Stimulated activated CD8-positive, alpha-beta memory T cell treated with anti-CD3 and anti-CD28 coated beads, Interleukin-15, amount 100 ng/mL, for 24 hours (primary cell): ENCODE results near the gene SH3BP5.

Experiments
- DNase-seq: peaks from one replicate; pipeline ENCODE4 v3.0.0-alpha.2; 2020; ENCODE audit warnings: low read depth

SH3BP5 gene

DNA sequence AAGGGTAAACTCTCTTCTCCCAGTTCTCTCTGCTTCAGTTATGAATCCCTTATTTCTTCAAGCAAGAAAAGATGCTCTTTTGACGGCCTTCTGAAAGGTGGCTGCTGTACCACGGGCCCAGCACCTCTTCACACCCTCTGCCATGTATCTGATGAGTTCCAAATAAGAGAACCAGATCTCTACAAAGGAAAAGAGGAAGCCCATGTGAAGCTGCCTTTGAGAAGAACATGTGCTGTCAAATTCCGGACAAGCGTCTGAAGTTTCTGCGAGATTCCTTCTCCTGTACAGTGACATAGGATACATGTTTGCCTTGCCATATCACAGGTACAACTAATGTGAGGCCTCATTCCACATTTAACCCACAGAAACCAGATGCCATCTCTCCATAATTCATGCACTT lies 59.2 kb downstream of the SH3BP5 start:
- DNase-seq = no peak

DNA sequence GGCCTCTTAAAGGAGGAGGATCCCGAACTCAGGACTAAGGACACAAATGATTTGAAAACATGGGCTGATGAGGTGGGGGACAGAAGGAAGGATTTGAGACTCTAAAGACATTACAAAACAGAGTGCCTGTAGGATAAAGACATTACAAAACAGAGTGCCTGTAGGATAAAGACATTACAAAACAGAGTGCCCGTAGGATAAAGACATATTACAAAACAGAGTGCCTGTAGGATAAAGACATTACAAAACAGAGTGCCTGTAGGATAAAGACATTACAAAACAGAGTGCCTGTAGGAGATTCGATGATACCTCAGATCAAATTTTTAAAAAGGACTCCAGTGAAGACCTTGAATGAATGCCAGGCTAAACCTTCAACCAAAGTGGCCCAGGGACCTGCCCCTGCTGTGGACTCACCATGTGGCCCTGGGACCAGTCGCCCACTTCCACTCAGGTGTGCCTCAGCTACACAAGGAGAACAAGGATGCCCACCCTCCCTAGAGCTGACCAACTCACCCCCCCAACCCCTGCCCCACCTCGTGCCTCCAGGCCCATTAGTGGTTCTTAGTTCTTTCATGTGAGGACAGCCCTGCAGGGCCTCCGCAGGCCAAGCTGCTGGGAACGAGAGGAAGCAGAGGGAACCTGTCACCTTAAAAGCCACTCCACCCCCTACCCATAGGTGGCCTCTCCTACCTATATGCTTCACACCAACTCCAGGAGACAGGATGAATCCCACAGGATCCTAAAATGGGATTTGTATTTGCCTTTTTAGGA lies 59.8 kb downstream of the SH3BP5 start:
- no peak for DNase-seq

DNA sequence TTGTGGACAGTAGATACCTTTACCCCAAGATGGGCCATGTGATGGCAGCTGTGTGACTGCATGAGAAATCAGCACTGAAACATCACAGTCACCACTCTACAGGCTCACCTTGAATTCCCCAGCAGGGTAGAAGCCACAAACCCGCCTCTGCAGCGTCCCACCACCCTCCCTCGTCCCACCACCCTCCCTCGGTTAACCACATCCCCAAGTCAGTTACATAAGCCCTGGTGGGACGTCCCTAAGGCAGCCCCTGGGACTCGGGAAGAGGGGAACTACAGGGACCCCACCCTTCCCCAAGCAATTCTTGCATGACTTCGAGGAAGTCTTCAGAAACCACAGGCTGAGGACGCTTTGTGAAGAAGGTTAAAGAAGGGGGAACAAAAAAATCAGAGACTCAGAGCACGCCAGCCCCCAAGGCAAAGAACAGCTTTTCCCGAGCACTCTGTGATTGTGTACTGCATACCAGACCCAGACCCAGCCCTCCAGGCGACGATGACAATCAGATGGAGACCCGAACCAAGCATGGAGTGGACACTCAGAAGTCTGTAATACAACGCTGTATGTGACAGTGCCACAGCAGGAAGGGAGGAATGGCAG lies 60.5 kb downstream of the SH3BP5 start:
- DNase-seq = peak; percentile 44

DNA sequence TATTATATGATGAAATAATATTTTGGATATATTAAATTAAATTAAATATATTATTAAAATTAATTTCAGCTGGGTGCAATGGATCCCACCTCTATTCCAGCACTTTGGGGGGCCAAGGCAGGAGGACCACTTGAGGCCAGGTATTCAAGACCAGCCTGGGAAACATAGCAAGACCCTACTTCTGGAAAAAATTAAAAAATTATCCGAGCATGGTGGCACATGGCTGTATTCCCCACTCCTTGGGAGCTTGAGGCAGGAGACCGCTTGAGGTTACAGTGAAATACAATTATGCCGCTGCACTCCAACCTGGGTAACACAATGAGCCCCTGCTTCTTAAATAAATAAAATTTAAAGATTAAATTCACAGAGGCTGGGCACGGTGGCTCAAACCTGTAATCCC lies 61.4 kb downstream of the SH3BP5 start:
- DNase-seq = no peak

DNA sequence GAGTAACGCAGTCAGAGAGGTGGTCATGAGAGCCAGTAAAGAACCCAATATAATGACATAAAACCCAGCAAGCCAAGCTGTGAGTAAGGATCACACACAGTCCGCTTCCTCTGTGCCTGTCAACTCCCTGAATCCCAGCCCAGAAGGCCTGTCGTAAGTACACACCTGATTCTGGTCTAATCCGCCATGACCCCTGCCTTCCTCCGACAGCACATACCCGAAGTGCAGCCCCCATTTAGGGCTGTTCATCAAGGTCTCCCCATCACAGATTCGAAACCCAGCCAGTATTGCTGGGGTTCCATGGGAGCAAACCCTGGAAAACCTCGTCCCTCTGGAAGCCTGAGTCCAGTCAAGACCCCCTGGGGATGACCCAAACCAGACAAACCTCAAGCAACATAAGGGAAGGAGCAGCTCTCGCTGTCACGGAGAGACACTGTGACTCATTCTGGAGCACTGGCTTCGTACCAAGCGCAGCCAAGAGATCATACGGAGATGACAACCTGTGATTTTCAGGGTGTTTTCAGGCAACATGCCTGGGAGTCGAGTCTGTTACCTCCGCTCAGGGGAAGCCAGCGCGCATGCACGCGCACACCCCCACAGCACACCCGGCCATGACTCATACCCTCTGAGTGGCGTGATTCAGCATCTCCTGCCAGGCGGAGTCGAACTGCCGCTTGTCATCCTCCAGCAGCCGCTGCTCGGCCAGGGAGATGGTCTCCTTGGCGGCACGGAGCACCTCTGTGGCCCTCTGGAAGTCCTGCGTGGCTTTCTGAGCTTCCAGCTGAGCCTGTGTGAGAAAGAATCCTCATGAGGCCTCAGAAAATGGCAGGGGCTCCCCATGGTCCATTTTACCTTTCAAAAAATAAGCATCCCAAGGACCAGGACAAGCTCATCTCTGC lies 63.0 kb downstream of the SH3BP5 start:
- DNase-seq = peak; percentile 56

DNA sequence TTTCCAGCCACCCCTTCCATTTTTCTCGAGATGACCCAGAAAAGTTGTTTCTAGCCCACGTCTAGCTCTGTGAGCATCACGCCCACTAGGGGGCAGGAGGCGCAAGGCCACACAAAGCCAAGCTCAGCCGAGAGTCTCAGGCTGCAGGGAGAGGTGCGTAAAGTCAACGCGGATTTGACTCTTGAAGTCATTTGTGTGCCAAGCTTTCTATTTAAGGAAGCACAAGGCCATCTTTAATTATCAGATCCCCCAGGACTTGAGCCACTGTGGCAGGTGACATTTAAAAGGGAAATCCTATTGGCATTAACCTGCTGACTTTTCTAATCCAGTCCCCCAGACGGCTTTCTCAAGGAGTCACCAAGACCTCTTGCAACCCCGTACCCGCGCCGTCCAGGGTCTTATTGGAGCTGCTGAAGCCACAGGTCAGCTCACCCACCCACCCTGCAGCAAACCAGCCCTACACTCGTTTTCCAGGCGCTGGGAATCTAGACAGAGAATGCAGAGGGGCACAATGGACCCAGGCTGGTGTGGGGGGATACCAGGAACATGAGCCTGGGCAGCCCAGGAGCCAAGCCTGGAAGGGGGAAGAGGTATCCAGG lies 64.3 kb downstream of the SH3BP5 start:
- peak; percentile 56 for DNase-seq

DNA sequence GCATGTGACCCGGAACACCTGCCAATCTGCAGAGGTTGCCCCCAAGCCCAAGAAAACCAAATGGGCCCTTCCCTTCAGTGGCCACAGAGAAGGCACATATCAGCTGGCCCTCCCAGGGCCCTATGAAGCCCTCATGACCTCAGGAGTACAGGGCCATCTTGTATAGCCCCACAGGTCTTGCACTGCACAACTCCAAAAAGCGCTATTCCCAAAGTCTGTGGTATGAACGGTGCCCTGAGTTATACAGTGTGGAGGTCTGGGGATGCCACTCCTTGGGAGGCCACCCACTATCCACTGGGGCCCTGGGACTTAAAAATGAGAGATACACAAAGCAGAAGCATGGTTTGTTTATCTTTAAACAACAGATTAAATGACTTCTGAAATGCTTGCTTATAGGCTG lies 64.9 kb downstream of the SH3BP5 start:
- DNase-seq = no peak

DNA sequence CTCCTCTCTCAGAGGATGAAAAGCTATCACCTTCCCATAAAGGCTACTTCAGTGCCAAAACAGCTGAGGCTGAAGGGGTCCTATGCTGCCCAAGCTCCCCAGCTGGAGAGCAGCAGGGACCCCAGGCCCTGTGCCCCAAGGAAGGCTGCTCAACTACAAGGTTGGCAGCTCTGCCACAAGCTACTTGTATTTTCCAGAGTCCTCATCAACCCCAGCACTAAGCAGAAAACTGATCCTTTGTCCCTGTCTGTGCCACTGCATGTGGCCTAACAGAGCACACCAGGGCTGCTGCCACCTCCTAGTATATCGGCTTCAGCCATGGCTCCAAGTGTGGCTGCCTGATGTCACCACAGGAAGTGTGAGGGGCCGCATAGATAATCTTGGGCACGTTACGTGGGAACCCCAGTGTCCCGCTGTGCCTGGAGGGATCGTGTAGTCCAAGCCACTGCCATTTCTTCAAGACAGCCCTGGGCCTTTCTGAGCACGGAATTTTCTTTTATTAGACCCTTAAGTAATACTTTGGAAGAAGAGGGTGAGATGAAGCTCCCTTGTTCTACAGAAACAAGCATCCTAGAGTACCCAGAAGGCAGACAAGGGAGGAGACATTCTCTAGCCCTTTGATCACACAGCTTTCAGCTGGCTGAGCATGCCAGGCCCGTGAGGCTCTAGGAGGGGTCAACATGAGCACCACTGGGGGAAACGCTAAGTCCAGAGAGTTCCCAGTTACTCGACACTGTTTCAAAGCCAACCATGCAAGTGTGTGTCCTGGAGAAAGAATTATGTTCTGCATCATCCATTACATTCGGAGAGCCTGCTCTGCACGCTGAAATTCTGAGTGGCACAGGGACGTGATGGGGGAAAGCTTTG lies 65.6 kb downstream of the SH3BP5 start:
- no peak for DNase-seq

DNA sequence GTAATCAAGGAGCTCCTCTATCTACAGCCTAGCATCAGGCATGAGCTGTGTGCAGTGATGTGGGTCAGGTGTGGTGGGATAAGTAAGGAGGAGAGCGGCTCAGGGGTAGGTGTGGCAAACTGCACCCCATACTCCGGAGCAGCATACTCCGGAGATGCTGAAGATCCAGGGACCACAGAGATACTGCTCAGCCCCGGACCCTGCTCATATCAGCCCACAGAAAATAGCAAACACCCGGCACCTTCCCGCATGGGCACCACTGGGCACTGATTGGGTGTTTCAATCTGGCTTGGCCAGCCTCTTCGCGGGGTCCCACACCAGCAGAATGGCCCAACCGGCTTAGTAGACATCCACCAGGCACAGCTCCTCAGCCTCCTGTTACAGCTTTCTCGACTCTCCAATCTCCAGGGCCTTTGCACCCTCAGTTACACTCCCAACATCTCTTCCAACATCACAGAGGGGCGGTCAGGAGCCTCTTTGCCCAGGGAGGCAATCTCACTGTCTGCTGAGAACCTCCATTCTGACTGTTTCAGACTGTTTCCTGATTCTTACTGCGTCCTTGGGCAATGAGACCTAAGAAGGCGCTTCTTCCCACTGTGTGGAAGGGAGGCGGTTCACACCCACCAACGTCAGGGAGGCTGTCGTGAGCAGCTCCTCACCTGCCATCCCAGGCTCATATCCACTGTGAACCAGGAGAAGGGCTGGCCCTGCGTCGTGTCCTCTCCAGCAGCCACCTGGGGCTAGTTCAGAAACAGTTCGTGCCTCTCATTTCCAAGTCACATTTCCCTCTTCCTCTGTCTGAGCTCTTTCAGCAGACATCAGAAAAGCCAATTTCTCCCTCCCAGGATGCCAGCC lies 66.5 kb downstream of the SH3BP5 start:
- DNase-seq = no peak

DNA sequence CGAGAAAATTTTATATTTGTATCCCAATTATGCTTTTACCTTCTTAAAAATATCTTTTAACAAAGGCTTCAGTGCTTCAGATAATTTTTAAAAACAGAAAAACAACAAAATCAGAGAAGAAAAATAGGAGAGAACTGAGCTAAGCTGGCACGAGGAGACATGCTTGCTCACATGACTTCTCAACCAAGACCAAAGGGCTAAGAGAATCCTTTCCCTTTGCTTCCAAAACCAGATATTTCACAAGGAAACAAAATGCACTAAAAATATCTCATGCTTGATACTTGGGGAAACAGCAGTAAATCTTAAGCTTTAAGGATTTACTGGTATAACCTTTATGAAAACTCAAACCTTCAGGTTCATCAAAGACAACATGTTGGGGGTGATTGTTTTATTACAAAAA lies 67.9 kb downstream of the SH3BP5 start:
- no peak for DNase-seq

DNA sequence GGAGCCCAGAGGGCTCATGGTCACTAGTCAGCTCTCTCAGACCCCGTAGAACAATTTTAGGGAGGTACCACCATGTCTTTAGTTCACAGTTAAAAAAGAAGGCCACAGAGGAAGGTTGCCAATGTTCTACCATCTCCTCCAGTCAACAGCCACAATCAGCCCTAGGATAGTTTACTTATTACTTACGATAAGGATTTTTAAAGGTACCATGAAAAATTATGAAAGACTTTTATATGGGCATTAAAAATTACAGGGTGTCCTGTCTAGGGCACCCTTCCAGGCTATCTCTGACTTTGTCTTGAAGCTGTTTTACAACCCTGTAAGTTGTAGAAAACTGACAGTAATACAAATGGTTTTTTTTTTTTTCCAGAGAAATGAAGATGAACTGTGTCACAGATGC lies 68.5 kb downstream of the SH3BP5 start:
- DNase-seq = no peak

DNA sequence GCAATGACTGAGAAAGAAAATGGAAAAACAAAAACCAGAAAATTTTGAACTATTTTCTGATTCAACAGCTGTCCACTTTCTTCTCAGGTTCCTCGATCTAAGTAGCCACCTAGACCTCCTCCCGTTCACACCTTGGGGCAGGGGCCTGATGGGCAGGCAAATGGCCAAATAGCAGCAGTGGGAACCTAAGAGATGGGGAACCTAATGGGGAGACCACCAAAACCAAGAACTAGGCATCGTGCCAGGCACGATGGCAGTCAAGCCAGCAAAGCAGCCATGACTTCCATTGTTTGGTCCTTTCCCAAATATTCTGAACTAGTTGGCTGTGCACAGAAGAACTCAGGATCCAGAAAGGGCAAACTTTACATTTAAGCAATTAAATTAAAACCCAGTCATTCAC lies 69.3 kb downstream of the SH3BP5 start:
- DNase-seq = no peak

DNA sequence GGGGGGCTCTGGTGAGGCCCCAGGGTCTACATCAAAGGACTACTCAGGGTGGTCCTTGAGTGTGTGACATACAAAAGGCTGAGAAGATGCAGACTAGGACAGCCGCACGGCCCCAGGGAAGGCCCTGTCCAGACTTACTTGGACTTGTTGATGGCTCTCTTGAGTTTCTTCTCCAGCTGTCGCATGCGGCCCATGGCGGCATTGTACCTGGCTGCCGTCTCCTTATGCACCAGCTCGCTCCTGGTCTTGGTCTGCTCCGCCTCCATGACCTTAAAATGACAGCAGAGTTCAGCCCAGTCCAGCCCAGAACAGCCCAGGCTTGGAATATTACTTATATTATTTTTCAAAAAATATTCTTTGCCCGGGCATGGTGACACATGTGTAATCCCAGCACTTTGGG lies 70.4 kb downstream of the SH3BP5 start:
- DNase-seq = no peak

DNA sequence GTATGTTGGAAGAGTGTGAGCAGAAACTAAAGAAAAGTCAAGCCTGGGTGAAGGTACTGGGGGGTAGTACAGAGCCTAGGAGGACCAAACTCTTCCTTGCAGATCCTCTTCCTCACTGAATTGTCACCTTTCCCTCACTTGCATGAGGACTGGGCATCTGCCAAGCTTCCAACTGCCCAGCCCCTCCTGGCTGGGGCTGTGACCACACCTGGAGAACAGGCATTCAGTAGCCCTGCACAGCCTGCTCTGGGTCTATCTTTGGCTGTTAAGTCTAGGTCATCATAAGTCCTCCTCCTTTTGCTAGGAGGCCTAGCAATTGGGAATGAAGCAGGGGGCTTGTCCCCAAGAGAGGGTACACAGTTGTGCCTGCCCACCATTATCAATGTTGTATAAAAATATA lies 71.1 kb downstream of the SH3BP5 start:
- DNase-seq = no peak

DNA sequence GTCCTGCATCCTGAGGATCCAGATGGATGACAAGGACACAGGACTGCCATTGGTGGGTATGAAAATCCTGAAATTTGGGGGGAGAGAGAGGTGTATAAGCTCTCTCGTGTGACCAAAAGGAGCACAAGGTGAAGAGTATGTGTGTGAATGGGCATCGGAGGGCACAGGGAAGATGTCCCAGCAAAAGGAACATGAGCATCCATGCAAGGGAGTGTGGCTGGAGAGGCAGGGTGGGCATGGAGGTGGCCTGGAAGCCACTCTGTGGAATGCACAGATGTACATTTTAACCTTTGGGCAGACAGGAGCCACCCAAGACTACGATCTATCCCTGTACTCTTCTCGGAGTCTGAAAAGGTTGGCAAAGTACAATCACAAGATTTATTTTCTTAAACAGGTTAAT lies 71.9 kb downstream of the SH3BP5 start:
- no peak for DNase-seq

DNA sequence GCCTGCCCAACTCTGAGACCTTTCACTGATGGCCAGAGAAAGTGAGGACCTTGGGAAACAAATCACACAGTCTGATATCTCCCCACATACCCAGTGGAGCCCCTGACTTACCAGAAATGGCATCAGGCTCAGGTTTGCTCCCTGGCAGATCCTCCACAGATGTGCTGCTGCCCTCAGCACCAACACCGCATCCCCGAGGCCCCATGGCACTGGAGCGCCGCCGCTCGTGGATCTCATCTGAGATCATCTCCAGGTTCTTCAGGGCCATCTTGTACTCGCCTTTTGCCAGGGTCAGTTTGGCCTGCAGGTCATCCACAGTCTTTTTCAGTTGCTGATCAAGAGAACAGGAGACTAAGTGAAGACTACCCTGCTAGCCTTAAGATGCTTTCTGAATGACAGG lies 73.7 kb downstream of the SH3BP5 start:
- DNase-seq = no peak

DNA sequence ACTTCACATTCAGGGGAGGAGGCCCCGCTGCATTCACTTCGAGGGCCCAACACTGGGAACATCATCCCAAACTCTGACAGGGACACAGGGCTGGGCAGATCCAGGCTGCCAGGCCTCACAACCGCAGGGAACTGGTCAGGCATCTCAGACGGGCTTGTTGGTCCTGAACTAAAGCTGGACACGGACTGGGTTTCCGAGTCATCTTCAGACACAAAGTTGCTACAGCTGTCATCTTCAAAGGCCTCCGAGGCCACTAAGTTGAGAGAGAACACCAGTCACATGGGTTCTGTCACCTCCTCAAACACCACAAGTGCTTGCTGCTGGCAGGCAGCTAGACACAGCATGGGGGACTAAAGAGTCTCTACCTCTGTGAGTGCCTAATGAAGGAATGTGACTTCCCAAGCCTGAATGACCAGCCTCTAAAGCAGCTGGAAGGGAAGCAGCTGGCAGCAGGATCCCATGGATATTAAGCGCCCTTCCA lies 75.5 kb downstream of the SH3BP5 start:
- no peak for DNase-seq

DNA sequence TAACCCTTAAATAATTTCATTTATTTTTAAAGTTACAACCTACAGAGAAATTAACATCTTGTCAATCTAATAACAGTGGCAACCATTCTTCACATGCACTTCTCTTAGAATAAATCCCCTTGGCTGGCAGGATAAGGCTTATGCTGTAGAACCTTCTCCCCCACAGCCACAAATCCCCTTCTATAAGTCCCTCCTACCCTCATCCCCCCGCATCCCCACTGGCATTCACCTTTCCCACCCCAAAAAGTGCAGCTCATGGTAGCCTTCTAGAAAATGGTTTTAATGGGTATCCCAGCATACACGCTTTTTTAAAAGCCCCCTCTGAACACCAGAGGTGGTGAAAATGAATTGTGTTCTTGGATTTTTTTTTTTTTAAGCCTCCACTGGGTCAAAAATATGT lies 77.2 kb downstream of the SH3BP5 start:
- DNase-seq = no peak

DNA sequence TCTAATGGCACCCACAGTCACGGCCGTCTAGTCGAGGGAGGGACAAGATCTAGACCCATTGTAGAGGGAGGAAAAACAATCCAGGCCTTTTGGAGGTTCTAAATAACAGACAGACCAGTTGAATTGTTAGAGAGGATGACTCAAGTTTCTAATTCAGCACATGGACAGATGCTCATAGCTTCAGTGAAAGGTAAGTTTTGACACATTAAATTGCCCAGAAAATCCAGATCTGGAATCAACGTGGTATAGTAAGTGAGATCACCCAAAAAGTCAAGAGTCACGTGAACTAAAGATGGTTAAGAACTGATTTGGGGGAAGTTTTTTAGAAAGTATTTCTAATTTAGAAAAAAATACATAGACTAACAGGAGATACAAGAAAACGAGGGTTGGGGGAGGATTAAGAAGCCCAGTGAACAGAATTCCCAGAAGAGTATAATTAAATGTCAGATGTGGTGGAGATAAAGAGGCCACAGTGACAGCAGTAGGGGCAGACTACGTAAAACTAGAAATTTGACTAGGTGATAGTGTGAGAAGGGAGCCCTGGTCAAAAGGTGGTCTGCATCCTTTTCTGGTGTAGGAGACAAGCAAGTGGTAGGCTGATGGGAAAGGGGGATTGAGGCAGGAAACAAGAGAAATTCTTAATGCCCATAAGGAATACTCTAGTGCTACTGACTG lies 79.2 kb downstream of the SH3BP5 start:
- DNase-seq = no peak

DNA sequence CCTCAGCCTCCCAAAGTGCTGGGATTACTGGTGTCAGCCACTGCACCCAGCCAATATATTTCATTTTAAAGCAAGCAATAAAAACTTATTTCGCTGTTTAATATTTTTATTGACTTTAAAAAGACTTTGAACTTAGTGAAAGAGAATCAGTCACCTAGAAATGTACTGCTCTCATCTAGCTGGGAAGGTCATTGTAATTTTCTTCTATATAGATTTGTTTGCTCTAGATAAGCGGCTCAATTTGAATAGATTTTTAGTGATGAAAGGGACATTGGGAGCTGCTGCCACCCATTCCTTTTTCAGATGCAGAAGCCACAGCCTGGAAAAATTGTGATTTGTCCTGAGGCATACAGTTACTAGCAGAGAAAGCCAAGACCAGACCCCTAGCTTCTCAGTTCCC lies 86.2 kb downstream of the SH3BP5 start:
- no peak for DNase-seq
